GM23338 (cell line): ENCODE measurements around the gene ZBTB20.

Source experiments
- CTCF ChIP-seq, 2 experiments: fragments of 200-600 bp in 1 of 2; sonication (generic) in 1 of 2; conservative IDR thresholded peaks; 2 replicates each; pipeline versions ENCODE4 v1.5.1 to v1.6.1; 2016 to 2017; ENCODE audit warnings: antibody characterized with exemption in 2 of 2, low read depth in 2 of 2, mild to moderate bottlenecking in 2 of 2, moderate library complexity in 1 of 2
- ETS1 ChIP-seq: IDR thresholded peaks from 2 replicates; pipeline ENCODE4 v1.6.1; 2016; ENCODE audit warnings: antibody characterized with exemption
- EZH2 ChIP-seq: fragments of 200-600 bp; sonication (generic); IDR thresholded peaks from one replicate; pipeline ENCODE4 v1.8.0; 2017; ENCODE audit warnings: antibody characterized with exemption, mild to moderate bottlenecking, low read depth; ENCODE audit not compliant: unreplicated experiment
- EZH2phosphoT487 ChIP-seq: fragments of 200-600 bp; sonication (generic); IDR thresholded peaks from one replicate; pipeline ENCODE4 v1.8.1; 2018; ENCODE audit warnings: antibody characterized with exemption; ENCODE audit not compliant: unreplicated experiment
- POLR2AphosphoS5 ChIP-seq: IDR thresholded peaks from 2 replicates; pipeline ENCODE4 v1.6.1; 2016; ENCODE audit warnings: antibody characterized with exemption, low read depth
- REST ChIP-seq: IDR thresholded peaks from one replicate; pipeline ENCODE4 v1.6.1; 2018; ENCODE audit warnings: antibody characterized with exemption; ENCODE audit not compliant: unreplicated experiment
- STAT1 ChIP-seq: IDR thresholded peaks from one replicate; pipeline ENCODE4 v1.6.1; 2016; ENCODE audit warnings: antibody characterized with exemption; ENCODE audit not compliant: unreplicated experiment
- ZNF331 ChIP-seq: fragments of 250-450 bp; sonication (Bioruptor Pico); IDR thresholded peaks from 2 replicates; pipeline ENCODE4 v1.5.0; 2020; ENCODE audit warnings: low read depth, mild to moderate bottlenecking, moderate library complexity

GRCh38 chr3:114690911-114691310 is 456.2 kb downstream of the ZBTB20 start:
- TF ChIP-seq EZH2 (no peak), ETS1 (no peak), CTCF (conservative IDR thresholded peaks at IDR 0.05; ENCODE audit: low read depth in 2 of 2) (no peak), POLR2AphosphoS5 (no peak), EZH2phosphoT487 (no peak), STAT1 (no peak), ZNF331 (CRISPR knock-in tag) (no peak), REST (no peak)
